GM18858 (cell line): ENCODE results near the gene VAV2.
"Not testable (repeated sequence)": the region's sequence is repeated elsewhere in the genome, so short reads cannot be mapped to it uniquely, and the experiment has no call there.

Experiments
- ATAC-seq: cut with Tn5 transposase; IDR thresholded peaks from one replicate; pipeline ENCODE4 v1.9.1; 2021; ENCODE audit not compliant: unreplicated experiment

The VAV2 gene

GRCh38 chr9:133998915-133999595 lies 6.9 kb upstream of the VAV2 start:
- no peak for ATAC-seq

DNA sequence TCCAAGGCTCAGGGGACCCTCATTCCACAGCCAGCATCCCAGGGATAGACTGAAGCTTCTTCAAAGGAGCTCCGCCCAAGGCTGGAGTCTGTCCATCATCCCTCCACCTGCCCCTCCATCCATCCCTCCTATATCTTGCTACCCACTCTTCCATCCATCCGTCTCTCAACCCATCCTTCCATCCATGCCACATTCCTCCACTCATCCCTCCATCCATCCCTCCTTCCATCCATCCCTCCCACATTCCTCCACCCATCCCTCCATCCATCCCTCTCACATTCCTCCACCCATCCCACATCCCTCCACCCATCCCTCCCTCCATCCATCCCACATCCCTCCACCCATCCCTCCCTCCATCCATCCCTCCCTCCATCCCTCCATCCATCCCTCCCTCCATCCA lies 5.5 kb upstream of the VAV2 start:
- no peak for ATAC-seq

DNA sequence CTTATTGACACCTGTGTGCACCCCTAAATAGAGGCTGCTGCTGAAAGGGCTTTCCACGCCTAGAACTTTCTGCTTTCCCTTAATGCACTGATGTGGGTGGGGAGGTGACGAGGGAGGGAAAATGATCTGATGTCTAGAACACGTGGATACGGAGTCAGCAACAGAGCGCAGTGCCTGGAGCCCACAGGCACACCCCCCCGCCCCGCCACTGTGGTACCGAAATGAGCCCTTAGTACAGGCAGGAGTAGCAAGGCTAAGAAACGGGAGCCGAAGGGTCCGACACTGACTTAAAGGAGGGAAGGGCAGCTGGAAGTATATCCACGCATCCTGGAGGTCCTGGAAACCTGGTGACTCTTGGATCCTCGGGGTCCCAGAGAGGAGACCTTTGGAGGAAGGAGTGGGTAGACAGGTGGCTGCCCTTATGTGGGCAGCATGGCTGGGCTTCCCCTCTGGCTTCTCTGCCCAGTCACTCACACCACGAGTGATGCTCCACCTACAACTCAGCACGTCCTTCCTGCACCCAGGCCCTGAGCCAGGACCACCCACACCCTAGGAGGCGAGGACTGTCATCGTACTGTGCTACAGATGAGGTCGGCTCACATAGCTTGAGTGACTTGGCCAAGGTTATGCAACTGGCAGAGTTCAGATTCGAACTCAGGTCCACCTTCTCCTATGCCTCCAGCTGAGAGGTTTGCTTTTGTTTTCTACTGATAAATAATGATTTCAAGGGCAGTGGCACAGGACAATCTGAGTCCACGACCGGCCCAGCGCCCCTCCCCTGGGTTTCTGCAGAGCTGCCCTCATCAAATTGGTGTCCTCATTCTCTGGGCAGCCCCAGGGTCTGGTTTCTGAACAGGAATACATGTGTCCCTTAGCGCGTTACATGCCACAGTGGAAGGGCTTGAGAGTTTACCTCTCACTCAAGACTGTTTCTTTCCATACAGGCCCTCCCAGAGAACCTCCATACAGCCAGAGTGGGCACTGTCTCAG lies 4.7 kb upstream of the VAV2 start:
- no peak for ATAC-seq

- no peak for ATAC-seq
These were observed 3.1 kb upstream of the VAV2 start for GRCh38 chr9:133995012-133995896.

DNA sequence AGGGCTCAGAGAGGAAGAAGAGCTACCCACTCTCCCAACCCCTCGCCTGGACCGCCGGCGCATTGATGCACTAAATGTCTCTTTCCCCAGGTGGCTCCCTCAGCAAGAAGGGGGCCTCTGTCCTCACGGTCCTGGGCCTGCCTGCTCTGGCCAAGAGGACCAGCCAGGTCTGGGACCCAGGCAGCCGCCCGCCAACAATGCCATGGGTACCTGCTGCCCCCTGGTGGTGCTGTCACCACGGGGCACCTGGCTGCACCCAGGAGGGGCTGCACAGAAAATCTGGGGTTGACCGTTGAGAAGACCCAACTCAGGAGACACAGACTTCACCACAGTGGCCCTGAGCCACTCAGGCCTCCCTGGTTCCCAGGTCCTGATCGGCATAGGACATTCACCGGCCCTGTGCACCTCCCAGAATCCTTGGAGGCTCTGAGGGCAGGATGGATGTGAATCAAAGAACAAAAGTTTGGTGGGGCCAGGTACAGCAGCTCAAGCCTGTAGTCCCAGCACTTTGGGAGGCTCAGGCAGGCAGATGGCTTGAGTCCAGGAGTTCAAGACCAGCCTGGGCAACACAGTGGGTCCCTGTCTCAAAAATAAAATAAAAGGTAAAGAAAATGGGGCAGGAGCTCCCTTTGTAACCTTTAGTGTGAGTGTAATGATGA lies 2.4 kb upstream of the VAV2 start:
- ATAC-seq: no peak

GRCh38 chr9:133993635-133994253 lies 1.6 kb upstream of the VAV2 start:
- ATAC-seq: no peak

DNA sequence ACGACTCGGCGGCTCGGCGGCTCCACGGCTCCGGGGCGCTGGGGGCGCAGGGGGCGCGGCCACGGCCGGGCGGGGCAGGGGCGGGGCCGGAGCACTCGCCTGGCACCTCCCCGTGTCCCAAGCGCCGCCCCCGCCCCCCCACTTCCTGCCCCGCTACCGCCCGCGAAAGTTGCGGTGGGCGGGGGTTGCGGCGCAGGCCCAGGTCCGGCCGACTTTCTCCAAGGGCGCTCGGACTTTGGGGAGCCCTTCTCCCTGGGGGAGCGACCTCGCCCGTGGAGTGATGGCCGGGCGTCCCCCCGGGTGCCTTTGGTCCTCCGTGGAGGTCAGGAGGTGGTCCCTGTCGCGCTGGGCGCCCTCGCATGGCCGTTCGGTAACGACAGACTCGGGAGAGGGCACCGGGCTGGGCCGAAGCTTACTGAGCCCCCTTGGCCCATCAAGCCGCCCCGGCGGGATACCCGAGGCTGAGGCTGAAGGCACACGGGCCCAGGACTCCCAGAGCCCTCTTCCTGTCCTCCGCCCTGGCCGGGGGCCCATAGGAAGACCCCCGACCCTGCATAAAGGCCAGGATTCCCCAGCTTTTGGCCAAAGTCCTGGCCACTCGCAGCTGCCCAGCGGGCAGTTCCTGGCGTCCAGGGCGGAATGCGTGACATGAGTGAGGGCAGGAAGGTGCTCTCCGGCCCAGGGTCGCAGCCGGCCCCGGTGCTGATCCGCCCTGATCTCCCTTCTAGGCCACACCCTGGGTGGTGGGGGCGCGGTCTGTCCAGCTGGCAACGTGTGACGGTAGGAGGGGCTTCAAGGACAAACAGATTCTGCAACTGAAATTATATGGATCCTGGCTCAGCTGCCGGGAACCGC lies 883 bp upstream of the VAV2 start:
- ATAC-seq: peak; percentile 30

GRCh38 chr9:133991214-133991921 lies 756 bp downstream of the VAV2 start:
- ATAC-seq: no peak

GRCh38 chr9:133990366-133991213 lies 1.5 kb downstream of the VAV2 start:
- ATAC-seq: no peak

- ATAC-seq: no peak
These were observed 2.3 kb downstream of the VAV2 start for GRCh38 chr9:133989625-133990365.

DNA sequence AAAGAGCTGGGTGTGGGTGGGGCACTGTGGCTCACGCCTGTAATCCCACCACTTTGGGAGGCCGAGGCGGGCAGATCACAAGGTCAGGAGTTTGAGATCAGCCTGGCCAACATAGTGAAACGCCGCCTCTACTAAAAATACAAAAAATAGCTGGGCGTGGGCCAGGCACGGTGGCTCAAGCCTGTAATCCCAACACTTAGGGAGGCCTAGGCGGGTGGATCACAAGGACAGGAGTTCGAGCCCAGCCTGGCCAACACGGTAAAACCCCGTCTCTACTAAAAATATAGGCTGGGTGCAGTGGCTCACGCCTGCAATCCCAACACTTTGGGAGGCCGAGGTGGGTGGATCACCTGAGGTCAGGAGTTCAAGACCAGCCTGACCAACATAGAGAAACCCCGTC lies 3.4 kb downstream of the VAV2 start:
- ATAC-seq: not testable (repeated sequence)

DNA sequence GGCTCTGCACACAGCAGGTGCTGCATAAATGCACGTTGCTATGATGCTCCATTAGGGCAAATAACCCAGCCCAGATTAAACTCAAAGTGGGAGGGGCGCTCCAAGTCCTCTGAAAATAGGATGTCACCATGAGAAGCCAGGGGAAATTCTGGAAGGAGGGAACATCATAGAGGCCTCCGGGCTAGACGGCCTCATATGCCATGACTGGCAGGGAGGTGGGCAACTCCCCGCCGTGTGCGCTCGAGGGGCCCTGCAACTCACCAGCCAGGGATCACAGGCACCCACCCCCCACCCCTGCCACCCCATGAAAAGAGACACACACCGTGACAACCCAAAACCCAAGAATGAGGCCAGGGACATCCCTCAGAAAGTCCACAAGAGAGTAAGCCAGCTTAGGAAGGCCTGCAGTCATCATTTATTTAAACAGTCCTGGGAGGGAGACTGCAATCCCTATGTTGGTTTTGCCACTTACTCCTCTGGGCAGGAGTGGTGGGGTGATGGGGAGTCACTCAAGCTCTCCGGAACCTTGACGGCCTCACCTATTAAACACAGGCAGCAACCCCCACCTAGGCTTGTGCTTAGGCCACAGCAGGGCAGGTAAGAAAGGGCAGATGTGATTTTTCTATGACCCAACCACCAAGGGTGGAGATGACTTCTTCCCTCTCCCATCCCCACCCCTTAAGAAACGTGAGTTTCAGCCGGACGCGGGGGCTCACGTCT lies 4.0 kb downstream of the VAV2 start:
- ATAC-seq: no peak

GRCh38 chr9:133987446-133987788 lies 4.7 kb downstream of the VAV2 start:
- ATAC-seq: no peak

DNA sequence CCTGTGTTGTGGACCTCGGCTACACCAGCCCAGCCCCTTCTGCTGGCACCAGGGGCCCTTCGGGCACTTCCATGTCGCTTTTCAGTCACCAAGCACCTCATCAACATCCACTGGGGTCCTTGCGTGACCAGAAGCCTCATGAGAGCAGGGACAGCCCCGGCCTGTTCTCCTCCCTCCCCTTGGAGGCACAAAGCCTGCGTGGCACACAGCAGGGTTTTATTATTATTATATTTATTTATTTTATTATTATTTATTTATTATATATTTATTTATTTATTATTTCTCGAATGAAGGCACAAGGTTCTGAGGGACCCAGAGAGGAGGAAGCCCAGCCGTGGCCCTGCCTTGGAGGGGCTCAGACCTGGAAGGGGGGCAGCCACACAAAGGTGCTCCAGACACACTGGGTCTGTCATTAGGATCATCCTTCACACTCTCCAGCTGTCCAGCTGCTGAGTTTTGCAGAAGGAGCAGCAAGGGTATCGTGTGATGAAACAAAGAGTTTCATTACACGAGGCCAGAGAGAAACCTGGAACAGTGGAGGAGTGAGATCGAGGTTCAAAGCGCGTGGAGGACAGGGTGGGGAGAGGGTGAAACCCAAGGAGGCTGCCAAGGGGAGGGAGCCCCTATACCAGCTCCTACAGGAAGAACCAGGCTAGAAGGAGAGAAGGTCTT lies 5.2 kb downstream of the VAV2 start:
- ATAC-seq: no peak

GRCh38 chr9:133986061-133986460 lies 6.1 kb downstream of the VAV2 start:
- no peak for ATAC-seq
